PC-3 (cell line): ENCODE results near the gene RNF121. TPM values are rescaled to one million over a fixed set of nuclear protein-coding genes. Genes with fewer than 3 reads are reported as not detected.

ENCODE experiments used
- ATAC-seq: fragments of 200-7000 bp; cut with Tn5 transposase; 2 replicates; pipeline ENCODE4 v1.9.1; 2020; ENCODE audit warnings: mild to moderate bottlenecking, moderate library complexity
- BruUV-seq: library from RNA; stranded (reverse); fragments of 400-500 nt; replicated peaks from 2 replicates; lab custom pipeline; 2021; lab: Mats Ljungman, UMichigan
- CTCF ChIA-PET: fragments of 300-600 bp; sonication (Branson Sonifier 250); formaldehyde crosslinking; loops from one replicate; lab custom pipeline; 2022; ENCODE audit warnings: antibody characterized with exemption; lab: Charles Lee
- POLR2A ChIA-PET: fragments of 300-600 bp; sonication (Branson Sonifier 250); formaldehyde crosslinking; loops from one replicate; lab custom pipeline; 2022; ENCODE audit warnings: antibody characterized with exemption; ENCODE audit not compliant: unreplicated experiment; lab: Charles Lee
- DNase-seq: peaks from one replicate; pipeline ENCODE4 v3.0.0-alpha.2; 2015
- H2AFZ ChIP-seq: fragments of 300-600 bp; sonication (generic); 2 replicates; pipeline ENCODE4 v1.6.0; 2016; ENCODE audit warnings: antibody characterized with exemption, low read length
- H3F3A ChIP-seq: fragments of 300-600 bp; sonication (generic); one replicate; pipeline ENCODE4 v1.6.0; 2017; ENCODE audit warnings: antibody characterized with exemption, low read length, control low read depth, mild to moderate bottlenecking; ENCODE audit not compliant: unreplicated experiment
- H3K27ac ChIP-seq: fragments of 300-600 bp; sonication (generic); 2 replicates; pipeline ENCODE4 v1.5.1; 2016; ENCODE audit warnings: mild to moderate bottlenecking, low read length
- H3K27me3 ChIP-seq: fragments of 300-600 bp; sonication (generic); 2 replicates; pipeline ENCODE4 v1.6.1; 2016; ENCODE audit warnings: low read length, mixed read lengths
- H3K36me3 ChIP-seq: fragments of 300-600 bp; sonication (generic); 2 replicates; pipeline ENCODE4 v1.6.1; 2016; ENCODE audit warnings: low read depth, mixed run types, low read length, mixed read lengths
- H3K4me1 ChIP-seq: fragments of 300-600 bp; sonication (generic); 2 replicates; pipeline ENCODE4 v1.5.1; 2016; ENCODE audit warnings: low read length; ENCODE audit not compliant: insufficient read depth
- H3K4me2 ChIP-seq: fragments of 300-600 bp; sonication (generic); 2 replicates; pipeline ENCODE4 v1.6.0; 2016; ENCODE audit warnings: low read length
- H3K4me3 ChIP-seq: fragments of 300-600 bp; sonication (generic); 2 replicates; pipeline ENCODE4 v1.5.1; 2016; ENCODE audit warnings: mild to moderate bottlenecking, low read length, mixed read lengths
- H3K79me2 ChIP-seq: fragments of 300-600 bp; sonication (generic); 2 replicates; pipeline ENCODE4 v1.6.1; 2017; ENCODE audit warnings: low read length, mixed read lengths
- H3K9ac ChIP-seq: fragments of 300-600 bp; sonication (generic); 2 replicates; pipeline ENCODE4 v1.6.0; 2016; ENCODE audit warnings: mild to moderate bottlenecking, low read length
- H3K9me2 ChIP-seq: fragments of 300-600 bp; sonication (generic); replicated peaks from 2 replicates; pipeline ENCODE4 v1.6.1; 2016; ENCODE audit warnings: mixed run types, low read length, mixed read lengths
- H3K9me3 ChIP-seq: fragments of 300-600 bp; sonication (generic); 2 replicates; pipeline ENCODE4 v1.6.1; 2016; ENCODE audit warnings: low read length, mixed read lengths
- H4K20me1 ChIP-seq: fragments of 300-600 bp; sonication (generic); 2 replicates; pipeline ENCODE4 v1.6.1; 2016; ENCODE audit warnings: low read length, mixed read lengths
- CTCF ChIP-seq: fragments of 300-600 bp; sonication (generic); conservative IDR thresholded peaks from 2 replicates; pipeline ENCODE4 v1.5.1; 2017; ENCODE audit warnings: antibody characterized with exemption, low read depth, mild to moderate bottlenecking, low read length
- EZH2 ChIP-seq: fragments of 300-600 bp; sonication (generic); IDR thresholded peaks from one replicate; pipeline ENCODE4 v1.6.1; 2017; ENCODE audit warnings: antibody characterized with exemption, mild to moderate bottlenecking, low read length; ENCODE audit not compliant: unreplicated experiment
- EZH2phosphoT487 ChIP-seq: fragments of 300-600 bp; sonication (generic); IDR thresholded peaks from 2 replicates; pipeline ENCODE4 v1.6.1; 2018; ENCODE audit warnings: mild to moderate bottlenecking, antibody characterized with exemption, low read length, borderline replicate concordance
- intact Hi-C: fragments of 100-400 bp; cut with micrococcal nuclease; formaldehyde crosslinking; loops from 2 replicates; pipeline ENCODE4 v1.9.0; 2023
- total RNA-seq: library from RNA; depleted of rRNA; stranded (reverse); fragments of >200 nt; gene quantifications from 2 replicates; pipeline ENCODE4 v1.2.3, GENCODE V29; 2014

The RNF121 gene
- total RNA-seq, 1 experiment from 2014 or later = 40.2 TPM

GRCh38 chr11:71949034-71949433 is 20.2 kb downstream of the RNF121 start:
- POLR2A ChIA-PET = no interaction called here

GRCh38 chr11:71951741-71952310 is 23.0 kb downstream of the RNF121 start:
- H3K9ac ChIP-seq = no peak overlapping the region
- H3K4me2 ChIP-seq = no peak overlapping the region
- intact Hi-C loops = no loop called here
- H3K79me2 ChIP-seq = peaks cover 91% of the 10 kb centered on the region
- no TSS peak for BruUV-seq
- no peak overlapping the region for H3K4me3 ChIP-seq
- H3K9me2 ChIP-seq = no peaks in the 10 kb centered on the region
- no peak overlapping the region for H3K27ac ChIP-seq
- no peaks in the 10 kb centered on the region for H3K27me3 ChIP-seq
- H2AFZ ChIP-seq = no peak overlapping the region
- peaks cover 13% of the 10 kb centered on the region for H3K4me1 ChIP-seq
- CTCF ChIA-PET = no interaction called here
- TF ChIP-seq EZH2 (no peak), CTCF (no peak), EZH2phosphoT487 (no peak)
- POLR2A ChIA-PET = no interaction called here
- H4K20me1 ChIP-seq = no peaks in the 10 kb centered on the region
- no peak for ATAC-seq
- no peaks in the 10 kb centered on the region for H3K36me3 ChIP-seq
- DNase-seq = no peak
- H3F3A ChIP-seq = no peaks in the 10 kb centered on the region
- H3K9me3 ChIP-seq = no peaks in the 10 kb centered on the region

More at GRCh38 chr11:71949034-71949433, 20.2 kb downstream of the RNF121 start:
- Histone ChIP-seq H3K27me3 (no peaks in the 10 kb centered on the region), H3K79me2 (peaks cover 82% of the 10 kb centered on the region), H3K9me2 (no peaks in the 10 kb centered on the region), H3K36me3 (no peaks in the 10 kb centered on the region), H3K4me3 (no peak overlapping the region), H3K4me2 (no peak overlapping the region), H3K27ac (no peak overlapping the region), H3K9me3 (no peaks in the 10 kb centered on the region), H2AFZ (no peak overlapping the region), H3K4me1 (peaks cover 41% of the 10 kb centered on the region), H4K20me1 (no peaks in the 10 kb centered on the region), H3K9ac (no peak overlapping the region), H3F3A (peaks cover 11% of the 10 kb centered on the region)
- TF ChIP-seq EZH2 (no peak), EZH2phosphoT487 (no peak), CTCF (no peak)
- intact Hi-C loops = no loop called here
- DNase-seq (no peak), ATAC-seq (no peak)
- no TSS peak for BruUV-seq
- CTCF ChIA-PET = interaction anchor here (0.6 kb wide), 1 partner anchor 341 kb away, joined by 3 read pairs; no protein-coding TSS in a partner anchor

GRCh38 chr11:71955898-71956456 is 27.1 kb downstream of the RNF121 start:
- no peaks in the 10 kb centered on the region for H4K20me1 ChIP-seq
- no peaks in the 10 kb centered on the region for H3K9me2 ChIP-seq
- intact Hi-C loops = no loop called here
- H3K4me3 ChIP-seq = no peak overlapping the region
- no peak for DNase-seq
- H3K27me3 ChIP-seq = no peaks in the 10 kb centered on the region
- H3K4me1 ChIP-seq = no peaks in the 10 kb centered on the region
- ChIA-PET POLR2A (no interaction called here), CTCF (interaction anchor here (0.5 kb wide), 1 partner anchor 21 kb away, joined by 3 read pairs; no protein-coding TSS in a partner anchor)
- H3K36me3 ChIP-seq = peaks cover 6% of the 10 kb centered on the region
- BruUV-seq = no TSS peak
- peaks cover 50% of the 10 kb centered on the region for H3K79me2 ChIP-seq
- no peak overlapping the region for H3K9ac ChIP-seq
- no peak overlapping the region for H3K4me2 ChIP-seq
- no peak overlapping the region for H3K27ac ChIP-seq
- no peaks in the 10 kb centered on the region for H3K9me3 ChIP-seq
- H2AFZ ChIP-seq = no peak overlapping the region
- TF ChIP-seq EZH2phosphoT487 = no peak
- no peak for TF ChIP-seq CTCF
- no peak for TF ChIP-seq EZH2
- ATAC-seq = no peak
- H3F3A ChIP-seq = no peaks in the 10 kb centered on the region
